Thyroid gland (tissue), 4 donors: ENCODE measurements around the gene UBALD2.

Source experiments
- POLR2A ChIP-seq, 2 donors: fragments of 450-650 bp; IDR thresholded peaks; one replicate each; pipeline ENCODE4 v1.6.1; 2017; ENCODE audit warnings: antibody characterized with exemption in 2 of 2, mild to moderate bottlenecking in 2 of 2, moderate library complexity in 1 of 2
- TF ChIP-seq, protein P1 (sequence below), 6 experiments: fragments of 200-600 bp in 3 of 6; fragments of 450-650 bp in 3 of 6; sonication (generic) in 3 of 6; IDR thresholded peaks; one replicate each; pipeline ENCODE4 v1.5.1; 2016 to 2019; ENCODE audit warnings: antibody characterized with exemption in 6 of 6, mild to moderate bottlenecking in 2 of 6, inconsistent platforms in 1 of 6, moderate library complexity in 1 of 6

DNA sequence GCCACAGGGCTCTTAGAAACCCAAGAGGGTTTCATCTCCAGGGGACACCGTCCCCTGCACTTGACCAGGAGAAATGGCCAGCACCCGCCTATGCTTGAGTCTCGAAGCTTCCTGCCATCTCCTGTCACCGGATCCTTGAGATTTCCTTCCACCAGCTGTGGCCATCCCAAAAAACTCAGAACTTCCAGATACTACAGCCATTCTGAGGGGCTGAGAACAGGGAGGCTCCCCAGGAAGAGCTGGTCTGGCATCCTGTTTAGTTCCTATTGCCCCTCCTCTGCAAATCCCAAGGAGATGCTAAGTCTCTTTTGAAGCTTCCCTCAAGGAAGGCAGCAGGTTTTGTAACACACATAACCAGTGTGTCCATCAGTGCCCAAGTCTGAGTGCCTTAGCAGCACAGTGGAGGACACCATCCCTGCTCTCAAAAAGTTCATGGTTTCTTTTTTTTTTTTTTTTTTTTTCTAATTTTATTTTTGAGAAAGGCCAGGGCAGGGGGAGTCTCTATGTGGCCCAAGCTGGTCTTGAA lies 2.0 kb downstream of the UBALD2 start:
- no peak for TF ChIP-seq POLR2A (IDR thresholded peaks at IDR 0.05)
- TF ChIP-seq, protein P1, sequence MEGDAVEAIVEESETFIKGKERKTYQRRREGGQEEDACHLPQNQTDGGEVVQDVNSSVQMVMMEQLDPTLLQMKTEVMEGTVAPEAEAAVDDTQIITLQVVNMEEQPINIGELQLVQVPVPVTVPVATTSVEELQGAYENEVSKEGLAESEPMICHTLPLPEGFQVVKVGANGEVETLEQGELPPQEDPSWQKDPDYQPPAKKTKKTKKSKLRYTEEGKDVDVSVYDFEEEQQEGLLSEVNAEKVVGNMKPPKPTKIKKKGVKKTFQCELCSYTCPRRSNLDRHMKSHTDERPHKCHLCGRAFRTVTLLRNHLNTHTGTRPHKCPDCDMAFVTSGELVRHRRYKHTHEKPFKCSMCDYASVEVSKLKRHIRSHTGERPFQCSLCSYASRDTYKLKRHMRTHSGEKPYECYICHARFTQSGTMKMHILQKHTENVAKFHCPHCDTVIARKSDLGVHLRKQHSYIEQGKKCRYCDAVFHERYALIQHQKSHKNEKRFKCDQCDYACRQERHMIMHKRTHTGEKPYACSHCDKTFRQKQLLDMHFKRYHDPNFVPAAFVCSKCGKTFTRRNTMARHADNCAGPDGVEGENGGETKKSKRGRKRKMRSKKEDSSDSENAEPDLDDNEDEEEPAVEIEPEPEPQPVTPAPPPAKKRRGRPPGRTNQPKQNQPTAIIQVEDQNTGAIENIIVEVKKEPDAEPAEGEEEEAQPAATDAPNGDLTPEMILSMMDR (IDR thresholded peaks at IDR 0.05): no peak
